AG10803 (cell line): ENCODE measurements around the gene FBXL5.

Experiments used
- DNase-seq: peaks from one replicate; pipeline ENCODE4 v3.0.0; 2010; ENCODE audit warnings: low read depth
- H3K4me3 ChIP-seq: 2 replicates; pipeline ENCODE4 v1.5.1; 2011; ENCODE audit warnings: mild to moderate bottlenecking, low read length, control low read depth
- TF ChIP-seq, protein P1 (sequence below): conservative IDR thresholded peaks from 2 replicates; pipeline ENCODE4 v1.5.1; 2011; ENCODE audit warnings: mild to moderate bottlenecking, low read length, control low read depth, inconsistent platforms

Gene FBXL5

DNA sequence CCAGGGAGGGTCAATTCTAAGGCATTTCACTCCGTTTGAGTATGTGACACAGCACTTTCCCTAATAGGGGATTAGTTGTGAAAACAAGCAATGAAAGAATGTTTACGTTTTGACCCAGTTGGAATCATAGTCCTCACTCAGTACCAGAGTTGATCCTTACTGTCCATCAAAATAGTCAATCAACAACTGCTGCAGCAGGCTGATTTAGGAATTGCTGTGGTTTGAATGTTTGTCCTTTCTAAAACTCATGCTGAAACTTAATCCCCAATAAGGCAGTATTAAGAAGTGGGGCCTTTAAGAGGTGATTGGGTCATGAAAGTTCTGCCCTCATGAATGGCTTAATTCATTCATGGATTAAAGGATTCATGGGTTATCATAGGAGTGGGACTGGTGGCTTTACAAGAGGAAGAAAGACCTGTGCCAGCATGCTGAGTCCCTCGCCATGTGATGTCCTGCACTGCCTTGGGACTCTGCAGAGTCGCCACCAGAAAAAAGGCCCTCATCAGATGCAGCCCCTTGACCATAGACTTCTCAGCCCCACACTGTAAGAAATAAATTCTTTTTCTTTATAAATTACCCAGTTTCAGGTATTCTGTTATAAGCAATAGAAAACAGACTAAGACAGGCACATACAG lies 3.1 kb upstream of the FBXL5 start:
- DNase-seq = no peak
- no peak overlapping the region for H3K4me3 ChIP-seq
- TF ChIP-seq, protein P1, sequence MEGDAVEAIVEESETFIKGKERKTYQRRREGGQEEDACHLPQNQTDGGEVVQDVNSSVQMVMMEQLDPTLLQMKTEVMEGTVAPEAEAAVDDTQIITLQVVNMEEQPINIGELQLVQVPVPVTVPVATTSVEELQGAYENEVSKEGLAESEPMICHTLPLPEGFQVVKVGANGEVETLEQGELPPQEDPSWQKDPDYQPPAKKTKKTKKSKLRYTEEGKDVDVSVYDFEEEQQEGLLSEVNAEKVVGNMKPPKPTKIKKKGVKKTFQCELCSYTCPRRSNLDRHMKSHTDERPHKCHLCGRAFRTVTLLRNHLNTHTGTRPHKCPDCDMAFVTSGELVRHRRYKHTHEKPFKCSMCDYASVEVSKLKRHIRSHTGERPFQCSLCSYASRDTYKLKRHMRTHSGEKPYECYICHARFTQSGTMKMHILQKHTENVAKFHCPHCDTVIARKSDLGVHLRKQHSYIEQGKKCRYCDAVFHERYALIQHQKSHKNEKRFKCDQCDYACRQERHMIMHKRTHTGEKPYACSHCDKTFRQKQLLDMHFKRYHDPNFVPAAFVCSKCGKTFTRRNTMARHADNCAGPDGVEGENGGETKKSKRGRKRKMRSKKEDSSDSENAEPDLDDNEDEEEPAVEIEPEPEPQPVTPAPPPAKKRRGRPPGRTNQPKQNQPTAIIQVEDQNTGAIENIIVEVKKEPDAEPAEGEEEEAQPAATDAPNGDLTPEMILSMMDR = no peak

DNA sequence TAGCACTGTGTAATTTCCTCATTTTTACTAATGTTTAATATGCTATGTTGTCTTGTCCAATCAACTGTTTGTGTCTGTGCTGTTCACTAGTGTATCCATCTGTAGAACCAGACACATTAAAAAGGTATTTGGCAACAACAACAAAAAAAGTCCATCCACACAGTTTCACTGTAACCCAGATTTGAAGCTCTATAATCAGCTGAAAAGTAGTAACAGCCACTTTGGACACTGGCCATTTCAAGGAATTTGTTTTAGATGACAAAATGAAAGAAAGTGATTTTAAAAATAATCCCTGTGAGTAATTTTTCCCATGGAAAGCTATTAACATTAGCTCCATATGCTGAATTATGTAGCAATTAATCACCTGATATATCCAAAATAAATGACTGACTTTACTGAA lies 2.2 kb upstream of the FBXL5 start:
- TF ChIP-seq, protein P1 = no peak
- peak; percentile 37 for DNase-seq
- H3K4me3 ChIP-seq = no peak overlapping the region

DNA sequence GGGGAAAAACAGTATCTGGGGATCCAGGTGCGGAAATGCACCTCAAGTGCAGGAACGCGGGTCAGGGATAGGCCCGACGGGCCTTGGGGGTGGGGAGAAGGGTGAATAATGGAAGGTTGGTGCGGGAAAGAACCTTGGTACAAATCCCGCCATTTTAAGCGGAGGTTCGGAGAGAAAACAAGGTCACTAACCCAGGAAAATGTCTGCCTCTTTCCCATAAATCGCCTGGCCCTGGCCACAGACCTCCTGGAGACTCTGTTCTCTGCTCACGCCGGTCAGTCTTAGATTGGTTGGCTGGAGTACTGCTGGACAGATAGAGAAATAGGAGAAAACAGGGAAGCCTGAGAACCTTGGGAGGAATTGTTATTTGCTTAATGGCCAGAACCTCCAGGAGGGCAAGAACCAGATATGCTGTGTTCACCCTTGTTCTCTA lies 897 bp upstream of the FBXL5 start:
- TF ChIP-seq, protein P1 = no peak
- peak overlapping the region; percentile 72 for H3K4me3 ChIP-seq
- no peak for DNase-seq

DNA sequence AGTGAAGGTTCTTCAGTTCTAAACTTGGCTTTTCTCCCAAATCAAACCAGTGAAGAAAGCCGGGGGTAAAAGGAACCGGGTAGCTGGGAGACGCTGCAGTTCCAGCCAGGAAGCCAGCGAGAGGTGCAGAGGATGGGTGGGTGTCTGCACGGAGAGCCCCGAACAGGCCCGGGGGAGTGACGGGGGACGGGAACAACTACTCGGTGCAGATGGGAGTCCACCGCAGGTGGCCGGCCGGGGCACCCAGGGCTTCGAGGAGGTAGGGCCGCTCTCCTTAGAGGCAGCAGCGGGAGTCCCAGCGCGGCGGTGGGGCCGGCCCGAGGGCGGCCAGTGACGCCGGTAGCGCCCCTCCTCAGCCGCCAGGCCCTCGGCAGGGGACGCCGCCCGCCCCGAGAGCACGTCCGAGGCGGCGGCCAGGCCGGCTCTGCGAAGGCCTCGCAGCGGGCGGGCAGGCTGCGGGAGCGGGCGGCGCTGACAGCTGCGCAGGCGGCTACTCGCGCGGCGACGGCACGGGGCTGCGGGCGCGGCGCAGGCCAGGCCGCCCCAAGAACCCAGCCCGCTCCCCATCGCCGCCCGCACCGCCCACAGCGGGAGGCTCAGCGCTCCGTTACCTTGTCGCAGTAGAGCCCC lies 449 bp downstream of the FBXL5 start:
- H3K4me3 ChIP-seq = peak overlapping the region; percentile 78
- TF ChIP-seq, protein P1 = no peak
- peak; percentile 35 for DNase-seq

DNA sequence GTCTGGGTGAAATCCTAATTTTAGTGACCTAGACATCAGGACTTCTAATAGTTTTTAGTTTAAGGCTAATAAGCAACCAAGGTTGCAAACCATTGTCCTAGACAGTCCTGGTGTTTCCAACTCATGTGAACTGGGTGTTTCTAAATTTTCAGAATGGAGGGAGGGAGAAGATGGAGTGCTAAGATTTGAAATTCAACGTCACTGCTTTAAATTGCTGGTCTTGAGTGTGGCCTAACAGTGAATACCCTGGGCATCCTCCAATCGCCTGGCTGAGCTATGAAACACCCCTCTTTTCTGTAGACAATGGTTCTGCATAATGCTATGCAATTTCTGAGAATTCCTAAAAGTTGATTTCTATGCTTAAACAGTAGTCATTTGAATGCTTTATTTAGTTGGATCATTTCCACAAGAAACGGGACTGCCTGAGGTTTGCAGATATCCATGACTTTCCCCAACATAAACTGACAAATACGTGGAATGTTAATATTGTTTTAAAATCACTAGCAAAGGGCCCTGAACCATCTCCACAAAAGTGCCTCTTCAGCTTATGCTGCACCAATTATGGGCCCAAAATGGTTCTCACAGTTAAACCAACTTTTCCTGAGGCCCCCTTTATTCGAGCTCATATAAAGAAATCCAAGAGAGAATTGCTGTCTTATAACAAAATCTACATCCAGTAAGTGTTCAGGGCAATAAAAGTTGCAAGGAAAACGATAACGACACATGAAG lies 1.1 kb downstream of the FBXL5 start:
- DNase-seq = peak; percentile 46
- H3K4me3 ChIP-seq = peak overlapping the region; percentile 78
- TF ChIP-seq, protein P1 = no peak

DNA sequence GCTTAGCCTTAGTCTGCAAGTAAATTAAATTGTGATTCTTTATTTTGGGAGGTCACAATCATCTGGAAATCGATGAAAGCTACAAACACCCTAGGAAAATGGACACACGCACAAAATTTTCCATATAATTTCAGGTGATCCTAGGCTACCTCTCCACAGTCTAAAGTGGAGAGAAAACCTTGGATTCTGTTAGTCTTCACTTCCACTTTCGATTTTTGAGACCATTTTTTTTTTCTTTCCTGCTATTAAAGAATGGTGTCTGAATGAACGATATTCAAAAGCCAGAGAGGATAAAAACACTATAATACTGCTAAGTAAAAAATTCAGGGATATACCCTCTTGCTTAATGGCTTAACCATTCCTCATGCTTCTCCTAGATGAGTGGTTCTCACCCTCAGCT lies 1.7 kb downstream of the FBXL5 start:
- peak overlapping the region; percentile 78 for H3K4me3 ChIP-seq
- DNase-seq = no peak
- TF ChIP-seq, protein P1 = no peak
